Fibroblast of upper back skin (primary cell): ENCODE results near the gene POU5F1.
"Not testable (repeated sequence)": the region's sequence is repeated elsewhere in the genome, so short reads cannot be mapped to it uniquely, and the experiment has no call there.

Experiments
- DNase-seq: peaks from one replicate; pipeline ENCODE4 v3.0.0-alpha.2; 2013

The POU5F1 gene

GRCh38 chr6:31165064-31165832 lies 5.2 kb downstream of the POU5F1 start:
- DNase-seq = not testable (repeated sequence)

- DNase-seq = not testable (repeated sequence)
These were observed 5.9 kb downstream of the POU5F1 start for GRCh38 chr6:31164475-31165063.

GRCh38 chr6:31163922-31164321 lies 6.6 kb downstream of the POU5F1 start:
- DNase-seq = no peak

- no peak for DNase-seq
These were observed 7.9 kb downstream of the POU5F1 start for GRCh38 chr6:31162463-31163165.

GRCh38 chr6:31161216-31162126 lies 9.0 kb downstream of the POU5F1 start:
- no peak for DNase-seq

- DNase-seq = no peak
These were observed 11.3 kb downstream of the POU5F1 start for GRCh38 chr6:31158863-31159855.

- peak; percentile 100 for DNase-seq
These were observed 12.2 kb downstream of the POU5F1 start, which contains the start of gene TCF19 for GRCh38 chr6:31158140-31158862. Gene TCF19, plus strand, starts transcription at chr6:31158589. Its CDS starts 881 bp downstream, at chr6:31159470.

GRCh38 chr6:31157513-31158139 lies 12.9 kb downstream of the POU5F1 start, which contains the start of gene CCHCR1:
Gene CCHCR1, minus strand, starts transcription at chr6:31157802. Its CDS starts 202 bp downstream, at chr6:31157600.
- no peak for DNase-seq

- DNase-seq = no peak
These were observed 13.8 kb downstream of the POU5F1 start for GRCh38 chr6:31156641-31157040.

GRCh38 chr6:31154436-31154835 lies 16.0 kb downstream of the POU5F1 start:
- DNase-seq = no peak

GRCh38 chr6:31152781-31153180 lies 17.7 kb downstream of the POU5F1 start:
- no peak for DNase-seq

GRCh38 chr6:31149827-31150447 lies 20.5 kb downstream of the POU5F1 start:
- DNase-seq = no peak

- no peak for DNase-seq
These were observed 25.1 kb downstream of the POU5F1 start for GRCh38 chr6:31145386-31145785.

GRCh38 chr6:31144970-31145340 lies 25.5 kb downstream of the POU5F1 start:
- DNase-seq = no peak

- no peak for DNase-seq
These were observed 26.0 kb downstream of the POU5F1 start for GRCh38 chr6:31144296-31144969.

- DNase-seq = peak; percentile 85
These were observed 27.3 kb downstream of the POU5F1 start for GRCh38 chr6:31143148-31143547.

- no peak for DNase-seq
These were observed 28.1 kb downstream of the POU5F1 start for GRCh38 chr6:31142361-31142761.

GRCh38 chr6:31140643-31141042 lies 29.8 kb downstream of the POU5F1 start:
- DNase-seq = no peak

- peak; percentile 93 for DNase-seq
These were observed 30.9 kb downstream of the POU5F1 start for GRCh38 chr6:31139599-31139998.
